Stimulated activated CD4-positive, alpha-beta T cell treated with anti-CD3 and anti-CD28 coated beads, Interleukin-12 subunit alpha, Interleukin-12 subunit beta, amount 100 ng/mL, for 4 hours (primary cell): ENCODE data around the gene RFXAP.

ENCODE experiments used
- DNase-seq: peaks from one replicate; pipeline ENCODE4 v3.0.0-alpha.2; 2020

RFXAP gene

DNA sequence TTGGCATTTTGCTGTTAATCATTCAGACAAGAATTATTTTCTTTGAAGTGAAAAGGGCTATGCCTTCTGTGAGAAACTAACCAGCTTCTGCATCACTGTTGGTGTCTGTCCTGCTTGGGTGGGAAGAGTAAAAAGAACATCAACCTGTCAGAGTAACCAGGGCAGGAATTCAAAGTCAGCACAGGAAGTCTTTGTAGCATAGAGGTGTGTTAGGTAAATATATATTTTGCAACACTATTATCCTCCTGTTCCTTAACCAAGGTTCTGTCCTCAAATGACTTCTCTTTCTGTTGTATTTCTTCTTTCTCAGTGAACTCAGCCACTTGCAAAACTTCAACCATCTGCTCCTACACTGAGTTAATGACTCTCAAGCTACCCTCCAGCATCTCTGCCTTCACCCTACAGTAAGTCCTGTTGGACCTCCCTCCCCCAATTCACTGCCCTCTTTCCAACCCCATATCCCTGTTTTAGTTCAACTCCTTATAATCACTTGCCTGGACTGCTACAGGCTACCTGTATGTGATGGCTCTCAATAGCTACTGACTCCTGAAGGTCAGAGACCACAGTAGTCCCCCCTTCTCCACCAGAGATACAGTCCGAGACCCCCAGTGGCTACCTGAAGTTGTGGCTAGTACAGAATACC lies 51.1 kb downstream of the RFXAP start:
- no peak for DNase-seq

DNA sequence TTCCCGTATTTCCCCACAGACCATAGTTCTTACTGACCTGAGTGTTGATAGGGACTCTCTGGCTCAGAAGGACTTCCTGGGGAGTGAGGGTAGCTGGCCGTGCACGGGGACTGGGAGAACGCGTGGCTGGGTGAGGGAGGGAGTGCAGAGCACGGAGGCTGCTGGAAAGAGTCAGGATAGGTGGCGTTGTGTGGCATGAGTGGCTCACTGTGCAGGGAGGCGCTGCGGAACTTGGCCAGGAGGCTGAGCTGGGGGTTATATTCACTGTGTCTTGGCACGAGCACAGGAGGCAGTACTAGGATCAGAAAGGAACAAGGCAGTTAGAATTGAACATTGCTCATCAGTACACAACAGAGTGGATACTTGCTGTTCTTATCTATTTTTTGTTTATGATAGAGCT lies 53.6 kb downstream of the RFXAP start:
- no peak for DNase-seq

DNA sequence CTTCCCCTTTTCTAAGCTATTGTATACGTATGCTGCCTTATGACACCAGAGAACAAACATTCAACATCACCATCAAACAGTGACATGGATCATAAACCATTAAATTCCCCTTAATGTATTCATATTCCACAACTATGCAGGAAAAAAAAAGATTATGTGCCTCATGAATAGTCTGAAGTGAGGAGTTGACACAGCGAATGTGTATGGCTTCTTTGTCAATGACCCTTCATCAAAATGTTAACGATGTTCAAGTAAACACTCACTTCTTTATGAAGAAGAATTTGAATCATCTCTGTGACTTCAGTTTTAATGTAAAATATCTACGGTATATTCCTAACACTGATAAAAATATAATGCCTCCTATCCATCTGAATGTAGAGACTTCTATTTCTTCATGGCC lies 56.4 kb downstream of the RFXAP start:
- no peak for DNase-seq

DNA sequence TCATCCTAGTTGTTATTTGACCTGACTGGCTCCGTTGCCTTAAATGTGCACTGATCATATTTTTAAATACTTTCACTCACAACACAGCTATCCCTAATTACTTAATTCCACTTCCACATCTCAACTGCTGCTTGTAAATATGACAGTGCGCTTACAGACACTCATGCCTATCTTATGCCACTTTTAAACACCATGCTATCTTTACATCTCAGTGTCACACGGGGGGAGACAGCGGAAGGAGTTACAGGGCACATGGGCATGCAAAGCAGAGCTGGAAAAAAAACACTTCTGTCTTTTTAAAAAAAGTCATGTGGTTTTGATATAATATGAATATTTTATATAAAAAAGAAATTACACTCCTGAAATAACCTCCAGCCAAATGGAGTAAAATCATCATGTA lies 56.9 kb downstream of the RFXAP start:
- no peak for DNase-seq
